ENCODE data around the gene MGP. TPM values are rescaled to one million over a fixed set of nuclear protein-coding genes. Genes with fewer than 3 reads are reported as not detected.

Gene MGP
- total and polyA plus RNA-seq, 2 donors: 14.5 to 149 TPM

GRCh38 chr12:14907953-14908352 lies 22.3 kb upstream of the MGP start:
- 98% methylated on average over 1 of the region's 1 CpG for WGBS
- H3K4me3 ChIP-seq (ENCODE audit: low read length in 2 of 2): no peak overlapping the region
- no peak for DNase-seq (ENCODE audit: low read depth in 6 of 9, low spot score in 9 of 9)
- H3K27ac ChIP-seq (ENCODE audit: low read depth in 1 of 2, low read length in 1 of 2): no peak overlapping the region
- H3K27me3 ChIP-seq (ENCODE audit: control insufficient read depth in 2 of 2, insufficient read depth in 1 of 2, low read length in 1 of 2): no peaks in the 10 kb centered on the region
- no peaks in the 10 kb centered on the region for H3K36me3 ChIP-seq (ENCODE audit: control insufficient read depth in 2 of 2, insufficient read depth in 2 of 2, low read length in 1 of 2)
- H3K4me1 ChIP-seq (ENCODE audit: control insufficient read depth in 2 of 2, insufficient read depth in 2 of 2, low read length in 2 of 2): peaks cover 0 to 1% of the 10 kb centered on the region in 2 donors
- H3K9me3 ChIP-seq (ENCODE audit: control insufficient read depth in 2 of 2, insufficient read depth in 1 of 2, low read length in 1 of 2): no peaks in the 10 kb centered on the region

- no peaks in the 10 kb centered on the region for H3K36me3 ChIP-seq (ENCODE audit: control insufficient read depth in 2 of 2, insufficient read depth in 2 of 2, low read length in 1 of 2)
- DNase-seq (ENCODE audit: low read depth in 6 of 9, low spot score in 9 of 9): no peak
- H3K9me3 ChIP-seq (ENCODE audit: control insufficient read depth in 2 of 2, insufficient read depth in 1 of 2, low read length in 1 of 2): no peaks in the 10 kb centered on the region
- no peaks in the 10 kb centered on the region for H3K27me3 ChIP-seq (ENCODE audit: control insufficient read depth in 2 of 2, insufficient read depth in 1 of 2, low read length in 1 of 2)
- 97% methylated on average over 5 of the region's 5 CpGs for WGBS
- no peak overlapping the region for H3K27ac ChIP-seq (ENCODE audit: low read depth in 1 of 2, low read length in 1 of 2)
- H3K4me3 ChIP-seq (ENCODE audit: low read length in 2 of 2): no peak overlapping the region
- H3K4me1 ChIP-seq (ENCODE audit: control insufficient read depth in 2 of 2, insufficient read depth in 2 of 2, low read length in 2 of 2): no peaks in the 10 kb centered on the region
Measured at GRCh38 chr12:14906114-14906513, 20.5 kb upstream of the MGP start.

- H3K27ac ChIP-seq (ENCODE audit: low read depth in 1 of 2, low read length in 1 of 2): peak overlapping the region in 1 of 2 donors; percentile 20
- no peaks in the 10 kb centered on the region for H3K4me1 ChIP-seq (ENCODE audit: control insufficient read depth in 2 of 2, insufficient read depth in 2 of 2, low read length in 2 of 2)
- no peak overlapping the region for H3K4me3 ChIP-seq (ENCODE audit: low read length in 2 of 2)
- H3K9me3 ChIP-seq (ENCODE audit: control insufficient read depth in 2 of 2, insufficient read depth in 1 of 2, low read length in 1 of 2): no peaks in the 10 kb centered on the region
- WGBS: 94% methylated on average over 5 of the region's 5 CpGs
- DNase-seq (ENCODE audit: low read depth in 6 of 9, low spot score in 9 of 9): no peak
- no peaks in the 10 kb centered on the region for H3K36me3 ChIP-seq (ENCODE audit: control insufficient read depth in 2 of 2, insufficient read depth in 2 of 2, low read length in 1 of 2)
- H3K27me3 ChIP-seq (ENCODE audit: control insufficient read depth in 2 of 2, insufficient read depth in 1 of 2, low read length in 1 of 2): no peaks in the 10 kb centered on the region
Measured at GRCh38 chr12:14905269-14906004, 19.8 kb upstream of the MGP start.

GRCh38 chr12:14904854-14905253 lies 19.2 kb upstream of the MGP start:
- no peak overlapping the region for H3K4me3 ChIP-seq (ENCODE audit: low read length in 2 of 2)
- WGBS: 93% methylated on average over 8 of the region's 8 CpGs
- H3K27me3 ChIP-seq (ENCODE audit: control insufficient read depth in 2 of 2, insufficient read depth in 1 of 2, low read length in 1 of 2): no peaks in the 10 kb centered on the region
- no peak for DNase-seq (ENCODE audit: low read depth in 6 of 9, low spot score in 9 of 9)
- no peak overlapping the region for H3K27ac ChIP-seq (ENCODE audit: low read depth in 1 of 2, low read length in 1 of 2)
- no peaks in the 10 kb centered on the region for H3K9me3 ChIP-seq (ENCODE audit: control insufficient read depth in 2 of 2, insufficient read depth in 1 of 2, low read length in 1 of 2)
- no peaks in the 10 kb centered on the region for H3K36me3 ChIP-seq (ENCODE audit: control insufficient read depth in 2 of 2, insufficient read depth in 2 of 2, low read length in 1 of 2)
- no peaks in the 10 kb centered on the region for H3K4me1 ChIP-seq (ENCODE audit: control insufficient read depth in 2 of 2, insufficient read depth in 2 of 2, low read length in 2 of 2)

- no peak overlapping the region for H3K4me3 ChIP-seq (ENCODE audit: low read length in 2 of 2)
- no peaks in the 10 kb centered on the region for H3K36me3 ChIP-seq (ENCODE audit: control insufficient read depth in 2 of 2, insufficient read depth in 2 of 2, low read length in 1 of 2)
- no peak for DNase-seq (ENCODE audit: low read depth in 6 of 9, low spot score in 9 of 9)
- H3K27ac ChIP-seq (ENCODE audit: low read depth in 1 of 2, low read length in 1 of 2): no peak overlapping the region
- no peaks in the 10 kb centered on the region for H3K9me3 ChIP-seq (ENCODE audit: control insufficient read depth in 2 of 2, insufficient read depth in 1 of 2, low read length in 1 of 2)
- 96% methylated on average over 5 of the region's 5 CpGs for WGBS
- H3K4me1 ChIP-seq (ENCODE audit: control insufficient read depth in 2 of 2, insufficient read depth in 2 of 2, low read length in 2 of 2): no peaks in the 10 kb centered on the region
- no peaks in the 10 kb centered on the region for H3K27me3 ChIP-seq (ENCODE audit: control insufficient read depth in 2 of 2, insufficient read depth in 1 of 2, low read length in 1 of 2)
Measured at GRCh38 chr12:14903386-14904098, 17.9 kb upstream of the MGP start.

- no peaks in the 10 kb centered on the region for H3K4me1 ChIP-seq (ENCODE audit: control insufficient read depth in 2 of 2, insufficient read depth in 2 of 2, low read length in 2 of 2)
- no peak overlapping the region for H3K4me3 ChIP-seq (ENCODE audit: low read length in 2 of 2)
- 50% methylated on average over 2 of the region's 2 CpGs for WGBS
- no peak for DNase-seq (ENCODE audit: low read depth in 6 of 9, low spot score in 9 of 9)
- no peaks in the 10 kb centered on the region for H3K36me3 ChIP-seq (ENCODE audit: control insufficient read depth in 2 of 2, insufficient read depth in 2 of 2, low read length in 1 of 2)
- no peak overlapping the region for H3K27ac ChIP-seq (ENCODE audit: low read depth in 1 of 2, low read length in 1 of 2)
- H3K27me3 ChIP-seq (ENCODE audit: control insufficient read depth in 2 of 2, insufficient read depth in 1 of 2, low read length in 1 of 2): no peaks in the 10 kb centered on the region
- no peaks in the 10 kb centered on the region for H3K9me3 ChIP-seq (ENCODE audit: control insufficient read depth in 2 of 2, insufficient read depth in 1 of 2, low read length in 1 of 2)
Measured at GRCh38 chr12:14902465-14902864, 16.8 kb upstream of the MGP start.

GRCh38 chr12:14901228-14901562 lies 15.5 kb upstream of the MGP start:
- no peak for DNase-seq (ENCODE audit: low read depth in 6 of 9, low spot score in 9 of 9)

GRCh38 chr12:14900521-14901227 lies 15.0 kb upstream of the MGP start:
- Histone ChIP-seq H3K4me1 (ENCODE audit: control insufficient read depth in 2 of 2, insufficient read depth in 2 of 2, low read length in 2 of 2) (no peaks in the 10 kb centered on the region), H3K4me3 (ENCODE audit: low read length in 2 of 2) (no peak overlapping the region), H3K27me3 (ENCODE audit: control insufficient read depth in 2 of 2, insufficient read depth in 1 of 2, low read length in 1 of 2) (no peaks in the 10 kb centered on the region), H3K27ac (ENCODE audit: low read depth in 1 of 2, low read length in 1 of 2) (no peak overlapping the region), H3K9me3 (ENCODE audit: control insufficient read depth in 2 of 2, insufficient read depth in 1 of 2, low read length in 1 of 2) (no peaks in the 10 kb centered on the region), H3K36me3 (ENCODE audit: control insufficient read depth in 2 of 2, insufficient read depth in 2 of 2, low read length in 1 of 2) (no peaks in the 10 kb centered on the region)
- DNase-seq (ENCODE audit: low read depth in 6 of 9, low spot score in 9 of 9): no peak
- WGBS: 95% methylated on average over 5 of the region's 5 CpGs

More at GRCh38 chr12:14901228-14901562, 15.5 kb upstream of the MGP start:
- Histone ChIP-seq H3K27me3 (ENCODE audit: control insufficient read depth in 2 of 2, insufficient read depth in 1 of 2, low read length in 1 of 2) (no peaks in the 10 kb centered on the region), H3K36me3 (ENCODE audit: control insufficient read depth in 2 of 2, insufficient read depth in 2 of 2, low read length in 1 of 2) (no peaks in the 10 kb centered on the region), H3K4me1 (ENCODE audit: control insufficient read depth in 2 of 2, insufficient read depth in 2 of 2, low read length in 2 of 2) (no peaks in the 10 kb centered on the region), H3K4me3 (ENCODE audit: low read length in 2 of 2) (no peak overlapping the region), H3K27ac (ENCODE audit: low read depth in 1 of 2, low read length in 1 of 2) (no peak overlapping the region), H3K9me3 (ENCODE audit: control insufficient read depth in 2 of 2, insufficient read depth in 1 of 2, low read length in 1 of 2) (no peaks in the 10 kb centered on the region)
- 99% methylated on average over 1 of the region's 1 CpG for WGBS

GRCh38 chr12:14896521-14897169 lies 11.0 kb upstream of the MGP start:
- Histone ChIP-seq H3K27ac (ENCODE audit: low read depth in 1 of 2, low read length in 1 of 2) (no peak overlapping the region), H3K36me3 (ENCODE audit: control insufficient read depth in 2 of 2, insufficient read depth in 2 of 2, low read length in 1 of 2) (no peaks in the 10 kb centered on the region), H3K27me3 (ENCODE audit: control insufficient read depth in 2 of 2, insufficient read depth in 1 of 2, low read length in 1 of 2) (no peaks in the 10 kb centered on the region), H3K9me3 (ENCODE audit: control insufficient read depth in 2 of 2, insufficient read depth in 1 of 2, low read length in 1 of 2) (no peaks in the 10 kb centered on the region), H3K4me3 (ENCODE audit: low read length in 2 of 2) (no peak overlapping the region), H3K4me1 (ENCODE audit: control insufficient read depth in 2 of 2, insufficient read depth in 2 of 2, low read length in 2 of 2) (no peaks in the 10 kb centered on the region)
- WGBS: 94% methylated on average over 7 of the region's 7 CpGs
- DNase-seq (ENCODE audit: low read depth in 6 of 9, low spot score in 9 of 9): no peak

Data from thymus (tissue), 11 donors.